ENCODE data around the gene PIP5K1C.

GRCh38 chr19:3665681-3666544 lies 34.4 kb downstream of the PIP5K1C start:
- TF ChIP-seq RAD21 (conservative IDR thresholded peaks at IDR 0.05), result peak; percentile 89
- no peak for TF ChIP-seq POLR2AphosphoS5 (IDR thresholded peaks at IDR 0.05)
